HL-60 (cell line): ENCODE data around the gene ANAPC10.

Experiments
- DNase-seq, 2 experiments: peaks; one replicate each; pipeline ENCODE4 v3.0.0-alpha.2; 2010 to 2020; ENCODE audit warnings: low read depth in 1 of 2, low spot score in 1 of 2
- H3K27ac ChIP-seq: fragments of 250-450 bp; sonication (Bioruptor Pico); replicated peaks from 2 replicates; pipeline ENCODE4 v1.5.1; 2020; ENCODE audit warnings: mild to moderate bottlenecking, moderate library complexity
- H3K27me3 ChIP-seq: fragments of 250-450 bp; sonication (Bioruptor Pico); 2 replicates; pipeline ENCODE4 v1.5.1; 2021; ENCODE audit warnings: mild to moderate bottlenecking, moderate library complexity; ENCODE audit not compliant: insufficient read depth, poor library complexity, severe bottlenecking
- H3K4me3 ChIP-seq: replicated peaks from 2 replicates; pipeline ENCODE4 v1.5.1; 2011; ENCODE audit warnings: mild to moderate bottlenecking, control low read depth, low read length; ENCODE audit not compliant: insufficient read depth
- GABPA ChIP-seq: IDR thresholded peaks from 2 replicates; pipeline ENCODE4 v1.6.1; 2012; ENCODE audit warnings: low read depth
- POLR2AphosphoS5 ChIP-seq: IDR thresholded peaks from 2 replicates; pipeline ENCODE4 v1.6.1; 2012; ENCODE audit warnings: low read depth
- SPI1 ChIP-seq: IDR thresholded peaks from 2 replicates; pipeline ENCODE4 v1.6.1; 2012; ENCODE audit warnings: low read depth, mild to moderate bottlenecking, borderline replicate concordance
- TF ChIP-seq, protein P1 (sequence below): IDR thresholded peaks from one replicate; pipeline ENCODE4 v1.5.1; 2011; ENCODE audit warnings: low read length, control low read depth, inconsistent platforms; ENCODE audit not compliant: insufficient read depth
- TF ChIP-seq, protein P2 (sequence below): IDR thresholded peaks from 2 replicates; pipeline ENCODE4 v1.6.1; 2012; ENCODE audit warnings: low read depth; ENCODE audit not compliant: insufficient replicate concordance

Gene ANAPC10

DNA sequence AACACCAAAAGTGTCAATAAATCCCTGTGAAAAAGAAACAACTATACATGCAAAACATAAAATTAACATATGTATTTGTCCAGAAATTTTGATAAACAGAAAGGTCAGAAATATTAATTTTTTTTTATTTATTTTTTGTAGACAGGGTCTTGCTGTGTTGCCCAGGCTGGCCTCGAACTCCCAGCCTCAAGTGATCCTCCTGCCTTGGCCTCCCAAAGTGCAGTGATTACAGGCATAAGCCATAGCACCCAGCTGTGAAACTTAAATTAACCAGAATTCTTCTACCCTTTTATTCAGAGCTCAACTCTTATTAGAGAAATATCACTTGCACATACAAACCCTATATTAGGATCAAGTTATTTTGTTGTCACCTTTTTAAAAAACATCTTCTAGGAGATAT, 16.2 kb downstream of the ANAPC10 start:
- TF ChIP-seq, protein P1, sequence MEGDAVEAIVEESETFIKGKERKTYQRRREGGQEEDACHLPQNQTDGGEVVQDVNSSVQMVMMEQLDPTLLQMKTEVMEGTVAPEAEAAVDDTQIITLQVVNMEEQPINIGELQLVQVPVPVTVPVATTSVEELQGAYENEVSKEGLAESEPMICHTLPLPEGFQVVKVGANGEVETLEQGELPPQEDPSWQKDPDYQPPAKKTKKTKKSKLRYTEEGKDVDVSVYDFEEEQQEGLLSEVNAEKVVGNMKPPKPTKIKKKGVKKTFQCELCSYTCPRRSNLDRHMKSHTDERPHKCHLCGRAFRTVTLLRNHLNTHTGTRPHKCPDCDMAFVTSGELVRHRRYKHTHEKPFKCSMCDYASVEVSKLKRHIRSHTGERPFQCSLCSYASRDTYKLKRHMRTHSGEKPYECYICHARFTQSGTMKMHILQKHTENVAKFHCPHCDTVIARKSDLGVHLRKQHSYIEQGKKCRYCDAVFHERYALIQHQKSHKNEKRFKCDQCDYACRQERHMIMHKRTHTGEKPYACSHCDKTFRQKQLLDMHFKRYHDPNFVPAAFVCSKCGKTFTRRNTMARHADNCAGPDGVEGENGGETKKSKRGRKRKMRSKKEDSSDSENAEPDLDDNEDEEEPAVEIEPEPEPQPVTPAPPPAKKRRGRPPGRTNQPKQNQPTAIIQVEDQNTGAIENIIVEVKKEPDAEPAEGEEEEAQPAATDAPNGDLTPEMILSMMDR, result no peak
- TF ChIP-seq SPI1 (no peak), GABPA (no peak)
- H3K27me3 ChIP-seq, result no peaks in the 10 kb centered on the region
- no peak overlapping the region for H3K27ac ChIP-seq
- H3K4me3 ChIP-seq, result no peak overlapping the region
- no peak for DNase-seq

DNA sequence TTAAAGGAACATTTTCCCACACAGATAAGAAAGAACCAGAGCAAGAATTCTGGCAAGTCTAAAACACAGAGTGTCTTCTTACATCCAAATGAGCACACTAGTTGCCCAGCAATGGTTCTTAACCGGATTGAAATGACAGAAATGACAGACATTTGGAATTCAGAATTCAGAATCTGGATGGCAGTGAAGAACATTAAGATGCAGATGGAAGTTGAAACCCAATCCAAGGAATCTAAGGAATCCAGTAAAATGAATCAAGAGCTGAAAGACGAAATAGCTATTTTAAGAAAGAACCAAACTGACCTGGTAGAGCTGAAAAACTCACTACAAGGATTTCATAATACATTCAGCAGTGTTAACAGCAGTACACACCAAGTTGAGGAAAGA, 21.5 kb downstream of the ANAPC10 start:
- Histone ChIP-seq H3K4me3 (no peak overlapping the region), H3K27me3 (no peaks in the 10 kb centered on the region), H3K27ac (no peak overlapping the region)
- TF ChIP-seq, protein P2, sequence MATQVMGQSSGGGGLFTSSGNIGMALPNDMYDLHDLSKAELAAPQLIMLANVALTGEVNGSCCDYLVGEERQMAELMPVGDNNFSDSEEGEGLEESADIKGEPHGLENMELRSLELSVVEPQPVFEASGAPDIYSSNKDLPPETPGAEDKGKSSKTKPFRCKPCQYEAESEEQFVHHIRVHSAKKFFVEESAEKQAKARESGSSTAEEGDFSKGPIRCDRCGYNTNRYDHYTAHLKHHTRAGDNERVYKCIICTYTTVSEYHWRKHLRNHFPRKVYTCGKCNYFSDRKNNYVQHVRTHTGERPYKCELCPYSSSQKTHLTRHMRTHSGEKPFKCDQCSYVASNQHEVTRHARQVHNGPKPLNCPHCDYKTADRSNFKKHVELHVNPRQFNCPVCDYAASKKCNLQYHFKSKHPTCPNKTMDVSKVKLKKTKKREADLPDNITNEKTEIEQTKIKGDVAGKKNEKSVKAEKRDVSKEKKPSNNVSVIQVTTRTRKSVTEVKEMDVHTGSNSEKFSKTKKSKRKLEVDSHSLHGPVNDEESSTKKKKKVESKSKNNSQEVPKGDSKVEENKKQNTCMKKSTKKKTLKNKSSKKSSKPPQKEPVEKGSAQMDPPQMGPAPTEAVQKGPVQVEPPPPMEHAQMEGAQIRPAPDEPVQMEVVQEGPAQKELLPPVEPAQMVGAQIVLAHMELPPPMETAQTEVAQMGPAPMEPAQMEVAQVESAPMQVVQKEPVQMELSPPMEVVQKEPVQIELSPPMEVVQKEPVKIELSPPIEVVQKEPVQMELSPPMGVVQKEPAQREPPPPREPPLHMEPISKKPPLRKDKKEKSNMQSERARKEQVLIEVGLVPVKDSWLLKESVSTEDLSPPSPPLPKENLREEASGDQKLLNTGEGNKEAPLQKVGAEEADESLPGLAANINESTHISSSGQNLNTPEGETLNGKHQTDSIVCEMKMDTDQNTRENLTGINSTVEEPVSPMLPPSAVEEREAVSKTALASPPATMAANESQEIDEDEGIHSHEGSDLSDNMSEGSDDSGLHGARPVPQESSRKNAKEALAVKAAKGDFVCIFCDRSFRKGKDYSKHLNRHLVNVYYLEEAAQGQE, result no peak
- TF ChIP-seq SPI1, result no peak
- TF ChIP-seq GABPA, result no peak
- TF ChIP-seq POLR2AphosphoS5, result no peak
- TF ChIP-seq, protein P1, result no peak
- DNase-seq, result no peak

DNA sequence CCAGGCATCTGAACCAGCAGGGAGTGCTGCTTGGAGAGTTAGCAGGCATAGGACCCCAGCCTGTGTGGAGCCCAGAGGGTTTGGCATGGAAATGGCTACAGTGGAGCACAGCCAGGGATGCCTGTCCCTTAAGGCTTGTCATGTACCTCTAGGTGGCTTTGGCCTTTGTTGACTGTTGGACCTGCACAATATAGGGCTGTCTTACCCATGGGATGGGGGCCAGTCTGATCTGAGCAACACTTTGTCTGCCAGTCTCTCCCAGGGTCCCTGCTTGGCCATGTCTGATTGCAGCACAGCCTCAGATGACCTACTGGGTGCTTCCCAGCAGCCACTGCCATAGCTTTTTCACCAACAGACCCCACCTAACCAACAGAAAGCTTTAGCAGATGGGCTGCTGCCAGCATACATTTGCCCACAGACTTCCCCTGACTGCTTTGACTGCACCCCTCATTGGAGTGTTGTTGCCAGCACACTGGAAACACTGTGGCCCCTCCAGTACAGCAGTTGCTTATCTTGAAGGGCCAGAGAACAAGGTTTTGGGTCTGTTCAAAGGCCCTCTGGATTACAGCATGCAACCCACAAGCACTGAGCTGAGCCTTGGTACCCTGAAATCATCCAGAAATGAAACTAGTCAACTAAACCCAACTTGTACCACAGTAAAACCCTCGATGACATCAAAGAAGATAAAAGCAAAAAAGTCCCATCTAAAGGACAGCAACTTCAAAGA, 22.1 kb downstream of the ANAPC10 start:
- no peak overlapping the region for H3K4me3 ChIP-seq
- TF ChIP-seq, protein P2, result no peak
- TF ChIP-seq SPI1, result no peak
- TF ChIP-seq, protein P1, result no peak
- TF ChIP-seq GABPA, result no peak
- TF ChIP-seq POLR2AphosphoS5, result no peak
- no peaks in the 10 kb centered on the region for H3K27me3 ChIP-seq
- DNase-seq, result no peak
- no peak overlapping the region for H3K27ac ChIP-seq

DNA sequence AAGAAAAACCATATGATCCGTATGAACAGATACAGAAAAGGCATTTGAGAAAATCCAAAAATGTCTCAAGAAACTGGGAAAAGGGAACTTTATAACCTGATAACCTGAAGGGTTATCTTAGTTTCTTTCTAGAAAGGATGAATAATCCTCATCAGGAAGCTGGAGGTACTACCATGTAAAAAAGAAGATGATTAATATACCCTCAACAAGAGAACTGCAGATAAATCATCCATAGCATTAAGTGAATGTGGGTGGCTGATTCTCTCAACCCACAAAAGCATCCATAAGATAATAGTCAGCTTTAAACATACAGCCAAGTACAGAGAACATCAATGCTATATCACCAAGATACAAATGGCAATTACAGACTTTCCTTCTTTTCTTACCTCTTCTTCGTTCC, 26.4 kb downstream of the ANAPC10 start:
- Histone ChIP-seq H3K4me3 (no peak overlapping the region), H3K27ac (no peak overlapping the region), H3K27me3 (no peaks in the 10 kb centered on the region)
- TF ChIP-seq SPI1, result no peak
- TF ChIP-seq POLR2AphosphoS5, result no peak
- no peak for TF ChIP-seq GABPA
- TF ChIP-seq, protein P2, result no peak
- TF ChIP-seq, protein P1, result no peak
- DNase-seq, result no peak
